ENCODE measurements around the gene CA12.

Gene CA12

GRCh38 chr15:63374686-63375520 is 6.7 kb downstream of the CA12 start:
- no peak for TF ChIP-seq CTCF (IDR thresholded peaks at IDR 0.05; ENCODE audit: insufficient read depth, low read length, missing control alignments)
- POLR2A ChIA-PET: interaction anchor here (0.6 to 1.3 kb wide), 2 partner anchors 129 to 458 kb away, joined by 3 to 4 read pairs; partner anchors contain the start of gene USP3
- CTCF ChIA-PET: interaction anchor here (0.6 to 0.8 kb wide), 2 partner anchors 10 to 15 kb away, joined by 3 read pairs; no protein-coding TSS in a partner anchor
- H3K4me3 ChIP-seq (ENCODE audit: low read depth, low read length): peak overlapping the region; percentile 8
- peak; percentile 31 for DNase-seq (ENCODE audit: low read depth, low spot score)

- H3K4me3 ChIP-seq (ENCODE audit: low read depth, low read length): no peak overlapping the region
- ChIA-PET POLR2A (interaction anchor here (0.6 to 1.3 kb wide), 2 partner anchors 130 to 459 kb away, joined by 3 to 4 read pairs; partner anchors contain the start of gene USP3), CTCF (interaction anchor here (0.6 kb wide), 1 partner anchor 16 kb away, joined by 3 read pairs; no protein-coding TSS in a partner anchor)
- no peak for TF ChIP-seq CTCF (IDR thresholded peaks at IDR 0.05; ENCODE audit: insufficient read depth, low read length, missing control alignments)
- DNase-seq (ENCODE audit: low read depth, low spot score): no peak
Measured at GRCh38 chr15:63373866-63374548, 7.6 kb downstream of the CA12 start.

GRCh38 chr15:63373330-63373729 is 8.3 kb downstream of the CA12 start:
- no peak for DNase-seq (ENCODE audit: low read depth, low spot score)
- ChIA-PET CTCF (interaction anchor here (1.0 kb wide), 1 partner anchor 92 kb away, joined by 3 read pairs; no protein-coding TSS in a partner anchor), POLR2A (interaction anchor here (0.9 kb wide), 2 partner anchors 8 to 17 kb away, joined by 3 to 7 read pairs; partner anchors contain the start of gene CA12)
- no peak for TF ChIP-seq CTCF (IDR thresholded peaks at IDR 0.05; ENCODE audit: insufficient read depth, low read length, missing control alignments)
- no peak overlapping the region for H3K4me3 ChIP-seq (ENCODE audit: low read depth, low read length)

- no peak overlapping the region; the same call in 1 of the 2 replicates for H3K4me3 ChIP-seq (ENCODE audit: low read depth, low read length)
- TF ChIP-seq CTCF (IDR thresholded peaks at IDR 0.05; ENCODE audit: insufficient read depth, low read length, missing control alignments): no peak
- POLR2A ChIA-PET: interaction anchor here (0.8 to 1.0 kb wide), 6 partner anchors 9 to 122 kb away, joined by 3 to 7 read pairs (median 4); partner anchors contain the start of gene CA12
- CTCF ChIA-PET: interaction anchor here (1.0 kb wide), 1 partner anchor 92 kb away, joined by 3 read pairs; no protein-coding TSS in a partner anchor
- no peak for DNase-seq (ENCODE audit: low read depth, low spot score)
Measured at GRCh38 chr15:63372753-63373152, 8.9 kb downstream of the CA12 start.

- ChIA-PET POLR2A (interaction anchor here (0.6 to 1.0 kb wide), 7 partner anchors 9 to 134 kb away, joined by 3 to 7 read pairs (median 3); partner anchors contain the start of gene CA12), CTCF (interaction anchor here (0.7 to 1.6 kb wide), 7 partner anchors 8 to 93 kb away, joined by 3 to 7 read pairs (median 3); partner anchors contain the start of gene CA12)
- H3K4me3 ChIP-seq (ENCODE audit: low read depth, low read length): no peak overlapping the region; the same call in 1 of the 2 replicates
- peak; percentile 92 for DNase-seq (ENCODE audit: low read depth, low spot score)
- TF ChIP-seq CTCF (IDR thresholded peaks at IDR 0.05; ENCODE audit: insufficient read depth, low read length, missing control alignments): no peak
Measured at GRCh38 chr15:63372018-63372705, 9.5 kb downstream of the CA12 start.
